GM19463 (cell line): Measurements from ENCODE around the gene SLC6A19.
"Not testable (repeated sequence)": the region's sequence is repeated elsewhere in the genome, so short reads cannot be mapped to it uniquely, and the experiment has no call there.

Source experiments
- ATAC-seq: cut with Tn5 transposase; IDR thresholded peaks from one replicate; pipeline ENCODE4 v1.9.1; 2021; ENCODE audit warnings: mild to moderate bottlenecking, moderate library complexity; ENCODE audit not compliant: unreplicated experiment

The SLC6A19 gene

DNA sequence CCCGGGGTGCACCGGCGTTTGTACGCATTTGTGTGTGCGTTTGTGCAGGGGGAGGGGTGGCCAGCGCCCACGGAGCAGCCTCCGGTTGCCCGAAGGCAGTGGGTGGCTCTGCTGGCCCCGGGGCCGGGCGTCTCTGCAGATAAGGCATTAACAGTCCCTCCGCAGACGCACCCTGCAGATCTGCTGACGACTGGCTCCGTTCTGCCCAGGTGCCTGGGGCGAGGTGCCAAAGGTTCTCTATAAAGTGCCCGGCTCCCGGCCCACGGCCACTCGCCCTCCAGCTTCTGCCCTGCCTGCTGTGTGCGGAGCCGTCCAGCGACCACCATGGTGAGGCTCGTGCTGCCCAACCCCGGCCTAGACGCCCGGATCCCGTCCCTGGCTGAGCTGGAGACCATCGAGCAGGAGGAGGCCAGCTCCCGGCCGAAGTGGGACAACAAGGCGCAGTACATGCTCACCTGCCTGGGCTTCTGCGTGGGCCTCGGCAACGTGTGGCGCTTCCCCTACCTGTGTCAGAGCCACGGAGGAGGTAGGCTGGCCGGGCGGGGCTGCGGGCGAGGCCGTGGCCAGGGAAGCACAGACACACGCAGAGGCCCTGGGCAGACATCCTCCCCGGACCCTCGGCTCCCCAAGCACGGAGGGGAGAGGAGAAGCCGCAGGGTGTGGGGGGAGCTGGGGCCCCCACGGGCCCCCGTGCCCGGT is at the start of gene SLC6A19:
TSS of gene SLC6A19 (plus strand) at position 269 of the 699 bp plus-strand sequence. CDS start at position 325, 56 bp downstream.
- ATAC-seq = no peak

DNA sequence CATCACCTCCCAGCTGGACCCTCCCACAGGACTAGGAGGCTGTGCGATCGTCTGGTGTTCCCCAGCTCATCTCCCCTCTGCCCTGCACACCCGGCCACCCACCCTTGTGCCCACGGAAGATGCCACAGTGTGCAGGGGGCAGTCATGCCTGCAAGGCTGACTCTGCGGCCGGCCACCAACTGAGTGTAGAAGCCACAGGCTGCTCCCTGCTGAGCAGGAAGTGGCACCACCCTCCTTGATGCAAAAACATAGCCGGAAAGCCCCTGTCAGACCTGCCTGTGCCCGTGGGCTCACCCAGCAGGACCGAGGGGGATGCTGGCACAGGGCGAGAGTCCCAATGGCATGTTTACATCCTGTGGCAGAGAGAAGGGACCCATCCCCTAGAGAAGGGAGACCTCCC is 49.2 kb upstream of the SLC6A19 start:
- no peak for ATAC-seq

DNA sequence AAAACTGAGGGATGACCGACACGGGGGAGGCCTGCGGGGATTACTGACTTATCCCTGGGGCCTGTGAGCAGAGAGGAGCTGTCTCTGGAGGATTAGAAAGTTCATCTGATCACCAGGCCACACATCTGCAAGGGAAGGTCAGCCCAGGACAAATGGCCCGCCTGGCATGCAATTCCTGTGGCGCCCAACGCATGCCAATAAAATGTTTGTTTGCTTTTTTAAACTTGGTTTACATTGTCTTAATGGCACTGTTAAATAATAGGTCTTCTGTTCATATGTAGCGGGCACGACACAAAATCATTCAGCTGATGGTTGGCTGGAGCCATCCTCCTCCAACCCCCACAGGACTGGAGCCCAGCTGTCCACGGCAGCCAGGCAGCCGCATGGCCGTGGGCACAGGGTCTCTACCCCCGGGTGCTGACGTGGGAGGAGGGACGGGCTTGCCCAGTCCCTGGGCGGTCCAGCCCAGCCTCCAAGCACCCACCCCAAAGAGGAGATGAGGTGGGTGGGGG is 48.6 kb upstream of the SLC6A19 start:
- no peak for ATAC-seq

DNA sequence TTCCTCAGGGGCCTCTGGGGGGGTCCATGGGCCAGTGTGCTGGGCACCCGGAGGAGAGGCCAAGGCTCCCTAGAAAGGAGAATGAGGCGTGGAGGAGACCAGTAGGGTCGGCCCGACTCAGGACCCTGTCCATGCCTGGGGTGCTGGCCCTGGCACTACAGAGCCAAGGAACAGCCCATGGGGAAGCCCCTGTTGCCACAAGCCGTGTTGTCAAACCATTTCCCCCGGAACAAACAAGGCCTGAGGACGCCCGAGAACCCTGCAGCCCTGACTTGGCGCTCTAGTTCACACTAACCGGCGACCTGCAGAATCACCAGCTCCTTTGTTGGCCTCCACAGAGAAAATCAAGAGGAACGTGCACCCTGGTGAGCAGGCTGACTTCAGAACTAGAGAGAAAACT is 48.0 kb upstream of the SLC6A19 start:
- ATAC-seq = no peak

DNA sequence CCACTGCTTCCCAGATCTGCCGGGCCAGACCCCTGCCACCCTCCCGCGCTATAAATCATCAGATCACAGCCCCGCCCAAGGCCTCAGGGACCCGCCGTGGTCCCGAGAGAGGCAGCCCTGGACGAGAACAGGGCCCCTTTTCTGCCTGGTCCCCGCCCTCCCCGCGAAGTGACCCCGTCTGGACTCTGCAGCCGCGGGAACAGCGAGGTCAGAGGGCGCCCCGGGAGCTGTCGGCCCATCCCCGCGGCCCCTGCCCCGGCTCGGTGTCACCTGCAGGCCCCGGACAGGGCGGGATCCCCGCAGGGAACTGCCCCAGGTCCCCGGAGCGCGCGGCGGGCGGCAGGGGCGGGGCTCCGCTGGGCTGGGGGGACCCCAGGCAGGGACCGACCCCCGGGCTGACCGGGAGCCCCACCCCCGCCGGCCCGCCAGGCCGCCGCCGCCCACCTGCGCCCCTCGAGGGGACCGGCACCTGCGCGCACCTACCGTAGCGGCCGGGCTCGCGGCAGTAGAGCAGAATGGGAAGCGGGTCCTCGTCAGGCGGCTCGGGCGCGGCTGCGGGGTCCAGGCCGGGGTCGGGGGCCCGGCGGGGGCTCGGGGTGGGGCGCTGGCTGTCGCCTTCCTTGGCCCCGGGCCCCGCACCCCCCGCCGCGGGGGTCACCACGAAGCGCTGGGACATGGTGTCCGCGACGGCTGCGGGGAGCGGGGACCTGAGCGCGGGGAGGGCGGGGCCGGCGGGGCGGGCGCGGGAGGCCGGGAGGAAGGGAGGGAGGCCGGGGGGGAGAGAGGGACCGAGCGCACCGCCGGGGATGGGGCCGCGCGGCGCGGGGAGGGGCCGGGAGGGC is 46.0 kb upstream of the SLC6A19 start:
- no peak for ATAC-seq

DNA sequence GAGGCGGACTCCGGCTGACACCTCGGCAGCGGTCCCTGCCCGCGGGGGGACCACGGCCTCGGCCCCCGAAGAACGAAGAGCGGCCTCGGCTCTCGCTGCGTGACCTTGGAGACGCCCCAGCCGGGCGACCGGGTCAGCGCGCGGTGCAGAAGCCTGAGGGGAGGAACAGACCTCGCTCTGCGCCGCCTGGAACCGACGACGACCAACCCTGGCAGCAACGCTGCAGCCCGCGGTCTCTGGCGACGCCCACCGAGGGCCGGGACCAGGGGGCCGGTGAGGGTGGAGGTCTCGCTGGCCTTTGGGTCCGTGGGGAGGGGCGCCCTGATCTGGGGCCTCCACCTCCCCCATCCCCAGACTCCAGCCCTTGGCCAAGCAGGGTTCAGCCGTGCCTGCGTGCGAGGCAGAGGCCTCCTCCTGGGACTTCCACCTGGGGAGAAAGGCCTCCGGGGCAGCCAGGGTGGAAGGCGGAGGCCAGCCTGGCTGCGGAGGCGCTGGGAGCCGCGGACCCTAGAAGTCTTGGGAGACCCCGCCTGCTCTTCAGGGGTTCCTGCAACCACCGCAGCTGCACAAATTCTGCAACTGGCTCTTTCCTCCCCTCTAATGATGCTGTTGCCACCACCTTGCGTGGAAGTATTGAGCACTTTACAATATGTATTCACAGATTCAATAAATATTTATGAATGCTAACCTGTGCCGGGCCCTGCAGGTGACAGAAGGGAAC is 45.2 kb upstream of the SLC6A19 start:
- no peak for ATAC-seq

DNA sequence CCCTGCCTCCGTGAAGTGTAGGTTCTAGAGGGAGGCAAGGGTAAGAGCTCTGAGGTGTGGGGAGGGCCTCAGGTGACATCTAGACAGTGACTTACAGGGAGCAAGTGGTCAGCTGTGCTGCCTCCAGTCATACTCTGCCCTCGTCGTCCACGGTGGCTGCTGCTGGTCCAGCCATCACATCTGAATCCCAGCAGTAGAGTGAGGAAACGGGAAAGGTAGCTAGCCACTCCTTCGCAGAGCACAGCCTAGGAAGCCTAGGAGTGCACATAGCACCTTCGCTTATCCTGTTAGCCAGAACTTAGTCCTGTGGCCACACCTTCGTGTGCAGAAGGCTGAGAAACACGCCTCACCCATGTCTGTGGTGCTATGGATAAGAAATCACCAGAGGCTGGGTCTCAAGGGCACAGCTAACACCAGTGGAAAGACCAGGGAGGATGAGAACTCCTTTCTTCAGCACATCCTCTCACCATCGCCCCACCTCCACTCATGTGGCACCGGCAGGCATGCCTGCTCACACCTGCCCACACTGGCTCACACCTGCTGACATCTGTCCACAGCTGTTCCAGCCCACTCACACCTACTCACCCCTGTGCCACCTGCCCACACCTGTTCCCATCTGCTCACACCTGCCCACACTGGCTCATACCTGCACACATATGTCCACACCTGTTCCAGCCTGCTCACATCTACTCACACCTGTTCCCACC is 44.5 kb upstream of the SLC6A19 start:
- no peak for ATAC-seq

DNA sequence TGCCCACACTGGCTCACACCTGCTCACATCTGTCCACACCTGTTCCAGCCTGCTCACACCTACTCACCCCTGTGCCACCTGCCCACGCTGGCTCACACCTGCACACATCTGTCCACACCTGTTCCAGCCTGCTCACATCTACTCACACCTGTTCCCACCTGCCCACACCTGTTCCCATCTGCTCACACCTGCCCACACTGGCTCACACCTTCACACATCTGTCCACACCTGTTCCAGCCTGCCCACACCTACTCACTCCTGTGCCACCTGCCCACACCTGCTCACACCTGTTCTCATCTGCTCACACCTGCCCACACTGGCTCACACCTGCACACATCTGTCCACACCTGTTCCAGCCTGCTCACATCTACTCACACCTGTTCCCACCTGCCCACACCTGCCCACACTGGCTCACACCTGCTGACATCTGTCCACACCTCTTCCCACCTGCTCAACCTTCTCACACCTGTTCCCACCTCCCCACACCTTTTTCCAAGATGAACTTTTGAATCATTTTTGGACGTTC is 43.9 kb upstream of the SLC6A19 start:
- ATAC-seq = not testable (repeated sequence)

DNA sequence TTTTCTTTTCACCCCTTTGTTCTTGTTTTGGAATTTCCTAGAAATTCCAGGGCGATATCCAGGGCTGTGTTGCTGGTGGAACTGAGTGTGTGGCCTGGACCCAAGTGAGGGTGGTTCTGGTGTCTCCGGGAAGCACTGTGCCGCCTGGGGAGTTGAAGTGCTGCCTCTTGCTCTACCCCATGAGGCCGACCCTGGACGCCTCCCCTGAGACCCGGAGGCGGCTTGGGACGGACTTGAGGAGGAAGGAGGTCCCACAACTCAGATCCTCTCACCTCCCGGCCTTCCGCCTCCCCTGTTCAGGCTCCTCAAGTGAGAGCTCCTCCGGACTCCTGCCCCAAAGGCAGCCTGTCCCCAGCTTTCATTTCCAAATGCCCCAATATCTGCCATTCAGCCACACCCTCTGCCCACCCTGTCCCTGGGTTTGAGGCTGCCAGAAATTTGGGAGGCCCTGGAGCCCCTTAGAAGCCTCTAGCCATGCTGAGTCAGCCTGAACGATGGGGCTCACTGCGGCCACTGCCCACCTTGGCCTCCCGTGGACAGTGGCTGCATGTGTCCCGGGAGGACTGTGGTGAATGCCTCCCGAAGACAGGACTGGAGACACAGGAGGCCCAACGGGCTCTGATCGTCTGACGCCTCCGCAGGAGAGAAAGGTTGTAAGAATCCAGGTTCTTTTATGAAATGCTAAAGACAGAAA is 42.6 kb upstream of the SLC6A19 start:
- no peak for ATAC-seq

DNA sequence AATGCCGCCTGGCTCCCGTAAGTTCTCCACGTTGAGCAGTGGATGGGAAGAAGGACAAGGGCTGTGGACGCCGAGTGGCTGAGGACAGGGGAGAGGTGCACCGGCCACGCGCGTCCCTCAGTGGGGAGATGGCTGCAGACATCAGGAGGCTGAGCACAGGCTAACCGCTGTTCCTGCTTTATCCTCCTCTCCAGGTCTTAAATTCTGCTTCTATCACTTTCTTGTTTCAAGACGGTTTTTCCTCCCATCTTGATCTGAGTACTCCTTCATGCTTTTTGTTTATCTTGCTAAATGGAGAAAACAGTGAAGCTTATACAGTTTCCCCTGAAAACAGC is 42.1 kb upstream of the SLC6A19 start:
- ATAC-seq = no peak

DNA sequence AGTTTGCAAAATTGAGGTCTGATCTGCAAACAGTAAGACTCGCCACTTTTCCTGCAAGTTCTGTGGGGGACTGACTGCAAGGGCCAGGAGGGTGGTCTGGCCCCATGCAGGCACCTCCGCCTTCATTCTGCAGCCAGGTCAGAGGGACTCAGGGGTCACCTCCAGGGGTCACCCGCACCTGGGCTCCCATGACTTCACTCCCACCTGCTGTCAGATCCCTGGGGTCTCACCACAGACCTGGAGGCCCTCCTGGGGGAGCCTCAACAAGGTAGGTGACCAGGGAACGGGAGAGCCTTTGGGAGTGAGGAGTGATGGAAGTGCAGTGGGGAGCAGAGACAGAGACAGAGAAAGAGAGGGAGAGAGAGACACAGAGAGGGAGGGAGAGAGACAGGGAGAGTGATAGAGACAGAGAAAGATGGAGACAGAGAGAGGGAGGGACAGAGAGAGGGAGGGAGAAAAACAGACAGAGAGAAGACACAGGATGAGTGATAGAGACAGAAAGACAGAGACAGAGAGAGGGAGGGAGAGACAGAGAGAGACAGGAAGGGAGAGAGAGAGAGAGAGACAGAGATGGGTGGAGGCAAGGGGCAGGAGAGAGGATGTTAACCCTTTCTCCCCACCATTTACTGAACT is 41.5 kb upstream of the SLC6A19 start:
- no peak for ATAC-seq

DNA sequence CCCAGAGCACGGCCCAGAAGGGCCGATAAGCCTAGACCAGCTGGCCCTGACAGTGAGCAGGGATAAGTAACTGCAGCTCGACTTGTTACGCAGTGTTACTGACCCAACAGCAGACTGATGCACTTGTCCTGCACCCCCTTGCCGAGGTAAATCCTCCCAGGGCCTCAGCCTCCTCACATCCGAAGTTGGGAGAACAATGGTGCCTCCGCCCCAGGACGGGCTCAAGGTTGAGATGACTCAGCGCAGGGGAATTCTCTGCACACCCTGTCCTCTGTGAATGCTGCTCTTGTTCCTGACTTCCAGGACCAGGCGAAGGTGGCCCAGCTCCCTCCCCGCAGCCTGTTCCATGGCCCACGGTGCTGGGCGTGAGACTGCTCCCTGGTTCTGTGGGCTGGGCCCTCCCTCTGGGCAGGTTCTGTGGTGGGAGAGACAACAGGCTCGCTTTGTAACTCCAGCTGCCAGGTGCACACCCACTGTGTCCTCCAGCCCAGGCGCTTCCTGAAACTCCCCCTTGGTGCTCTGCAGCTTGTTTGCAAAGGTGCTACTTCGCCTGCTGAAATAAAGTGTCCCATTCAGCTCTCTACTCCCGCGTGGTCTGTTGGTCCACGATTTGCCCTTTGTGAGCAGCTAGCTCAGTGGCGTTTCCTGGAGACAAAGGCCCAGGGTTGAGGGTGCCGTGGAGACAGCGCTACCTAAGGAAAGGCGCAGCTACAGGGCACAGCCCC is 40.1 kb upstream of the SLC6A19 start:
- ATAC-seq = no peak

DNA sequence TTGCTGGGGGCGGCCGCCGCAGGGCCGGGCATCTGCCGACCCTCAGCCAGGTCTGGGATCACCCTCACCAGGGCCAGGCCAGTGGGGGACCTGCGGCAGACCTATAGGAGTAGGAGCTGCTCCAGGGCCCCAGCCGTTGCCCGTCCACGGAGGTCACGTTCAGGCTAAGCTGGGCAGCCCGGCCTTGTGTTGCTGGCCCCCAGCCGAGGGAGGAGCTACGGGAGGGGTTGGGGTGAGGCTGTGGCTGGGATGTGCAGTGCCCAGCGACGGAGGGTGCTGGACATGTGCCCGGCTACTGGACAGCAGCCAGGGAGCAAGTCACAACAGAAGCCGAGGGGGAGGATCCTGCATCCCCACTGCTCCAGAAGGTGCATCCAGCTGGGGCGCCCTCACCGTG is 39.6 kb upstream of the SLC6A19 start:
- ATAC-seq = no peak

DNA sequence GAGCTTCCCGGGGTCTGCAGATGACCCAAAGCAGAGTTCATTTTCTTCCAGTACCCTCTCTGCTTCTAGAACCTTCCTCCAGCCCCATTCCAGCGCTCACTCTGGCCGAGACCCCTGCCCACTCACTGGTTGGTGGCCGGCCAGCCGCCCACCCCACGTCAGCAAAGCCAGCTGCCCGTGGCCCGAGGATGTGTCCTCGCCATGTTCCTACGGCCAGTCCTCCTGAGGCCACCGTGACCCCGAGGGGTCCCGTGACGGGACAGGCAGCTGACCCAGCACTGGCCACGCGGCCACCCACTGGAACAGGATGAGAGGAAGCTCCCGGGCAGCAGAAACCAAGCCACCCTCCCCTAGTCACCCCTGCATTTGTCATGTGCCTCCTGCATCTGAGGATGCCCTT is 39.1 kb upstream of the SLC6A19 start:
- ATAC-seq = no peak

DNA sequence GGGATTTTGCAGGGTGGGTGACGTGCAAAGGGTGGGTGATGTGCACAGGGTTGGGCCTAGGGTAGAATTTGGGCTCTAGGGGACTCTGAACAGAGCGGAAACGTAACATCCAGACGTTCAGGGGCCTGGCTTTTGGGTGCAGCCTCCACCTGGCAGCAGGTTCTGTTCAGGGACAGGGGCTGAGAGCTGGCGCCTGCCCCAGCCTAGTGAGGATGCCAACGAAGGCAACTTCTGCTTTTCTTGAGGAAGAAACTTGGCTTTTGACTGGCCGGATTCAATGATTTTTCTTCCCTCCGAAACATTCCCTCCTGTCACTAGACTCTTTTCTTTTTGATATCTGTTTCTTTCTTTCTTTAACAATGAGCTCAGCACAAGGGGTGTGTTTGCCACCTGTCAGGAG is 38.6 kb upstream of the SLC6A19 start:
- no peak for ATAC-seq

DNA sequence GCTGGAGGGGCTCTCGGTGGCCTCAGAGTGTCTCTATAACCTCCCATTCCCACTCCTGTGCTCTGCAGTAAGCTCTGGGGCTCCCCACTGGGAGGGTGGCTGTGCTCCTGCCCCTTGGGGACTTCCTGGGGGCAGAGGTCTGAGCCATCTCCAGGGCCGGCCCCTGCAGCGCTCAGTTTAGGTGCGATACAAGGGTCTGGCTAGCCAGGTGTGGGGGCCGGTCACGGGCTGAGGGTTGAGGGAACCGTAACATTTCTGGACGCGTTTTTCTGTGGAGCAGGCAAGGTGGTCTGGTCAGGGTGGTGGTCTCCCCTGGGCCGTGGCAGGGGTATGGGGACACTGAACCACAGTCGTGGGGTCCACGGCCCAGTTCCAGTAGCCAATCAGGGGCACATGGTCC is 38.0 kb upstream of the SLC6A19 start:
- no peak for ATAC-seq

DNA sequence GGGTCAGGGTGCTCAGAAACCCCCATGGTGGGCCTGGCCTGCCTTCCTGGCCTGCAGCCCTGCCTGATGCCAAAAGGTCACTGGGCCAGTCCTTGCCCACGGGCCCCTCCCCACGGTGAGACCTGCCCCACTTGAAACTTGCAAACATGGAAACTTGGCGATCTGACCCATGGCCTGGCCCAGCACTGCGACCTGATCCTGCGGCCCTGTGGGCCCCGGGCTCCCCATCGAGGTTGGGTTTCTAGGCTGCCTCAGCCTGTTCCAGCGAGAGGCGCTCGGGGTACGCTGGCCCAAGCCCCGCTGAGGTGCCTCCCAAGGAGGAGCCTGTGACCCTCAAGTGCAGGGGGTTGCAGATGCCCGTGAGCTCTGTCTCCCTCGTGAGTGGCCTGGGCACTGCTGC is 37.5 kb upstream of the SLC6A19 start:
- no peak for ATAC-seq

DNA sequence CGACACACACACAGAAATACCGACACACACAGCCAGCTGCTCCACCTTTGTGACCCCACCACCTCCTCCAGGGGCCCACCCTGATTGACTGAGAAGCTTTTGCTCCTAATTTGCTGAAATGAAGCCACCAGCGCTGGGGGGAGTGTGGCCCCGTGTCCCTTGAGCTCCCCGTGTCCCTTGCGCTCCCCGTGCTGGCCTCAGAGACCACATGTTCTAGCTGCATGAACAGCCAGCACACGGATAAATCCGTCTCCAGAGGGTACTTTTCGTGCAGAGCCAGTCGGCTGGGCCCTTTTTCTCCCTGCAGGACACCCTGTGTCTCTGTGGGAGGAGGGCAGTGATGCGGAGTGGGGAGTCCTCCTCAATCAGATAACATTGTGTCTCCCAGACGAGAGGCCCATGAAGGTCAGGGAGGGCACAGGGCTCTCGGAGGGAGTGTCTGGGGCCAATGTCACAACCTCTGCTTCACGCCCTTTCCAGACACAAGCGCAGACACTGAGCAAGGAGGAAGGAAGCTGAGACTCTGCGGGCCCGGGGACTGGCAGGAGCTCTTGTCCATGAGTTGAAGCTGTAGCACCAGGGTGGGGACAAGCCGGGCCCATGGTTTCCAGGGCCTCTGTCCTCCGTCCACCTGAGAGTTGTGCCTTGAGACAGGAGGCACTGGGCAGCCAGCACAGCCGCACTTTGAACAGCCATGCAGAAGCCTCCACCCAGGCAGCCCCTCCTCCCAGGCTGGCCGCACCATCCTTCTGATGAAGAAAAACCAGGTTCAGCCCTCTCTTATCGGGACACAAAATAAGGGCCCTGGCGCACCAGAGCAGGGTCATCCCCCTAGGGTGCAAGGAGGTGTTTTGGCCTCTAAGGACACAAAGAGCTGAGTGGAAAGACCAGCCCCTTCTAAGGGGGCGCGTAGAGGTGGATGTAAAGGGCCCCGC is 36.4 kb upstream of the SLC6A19 start:
- ATAC-seq = no peak
